GM12892 (cell line): Measurements from ENCODE around the gene PCBP1.

Experiments used
- POLR2A ChIP-seq: IDR thresholded peaks from 2 replicates; pipeline ENCODE4 v1.6.1; 2011; ENCODE audit warnings: low read depth, low read length, control low read depth
- POLR2AphosphoS5 ChIP-seq: IDR thresholded peaks from 2 replicates; pipeline ENCODE4 v1.6.1; 2011; ENCODE audit warnings: low read depth, low read length, control low read depth
- TAF1 ChIP-seq: IDR thresholded peaks from 2 replicates; pipeline ENCODE4 v1.6.1; 2011; ENCODE audit warnings: low read depth, mild to moderate bottlenecking, control low read depth, low read length, borderline replicate concordance

GRCh38 chr2:70068119-70068518 is 19.2 kb upstream of the PCBP1 start:
- TF ChIP-seq POLR2A (no peak), TAF1 (no peak), POLR2AphosphoS5 (no peak)
